Mucosa of stomach (tissue), 1 donor: ENCODE results near the gene S100A4.
"Not testable (repeated sequence)": the region's sequence is repeated elsewhere in the genome, so short reads cannot be mapped to it uniquely, and the experiment has no call there.

Experiments
- H3K27me3 ChIP-seq: one replicate; pipeline ENCODE4 v1.7.0; 2013; ENCODE audit warnings: mild to moderate bottlenecking, low read length; ENCODE audit not compliant: control insufficient read depth, insufficient read depth
- H3K36me3 ChIP-seq: one replicate; pipeline ENCODE4 v1.7.0; 2013; ENCODE audit warnings: low read length; ENCODE audit not compliant: control insufficient read depth, insufficient read depth
- H3K4me1 ChIP-seq: one replicate; pipeline ENCODE4 v1.7.0; 2013; ENCODE audit warnings: mild to moderate bottlenecking, low read length; ENCODE audit not compliant: control insufficient read depth, insufficient read depth
- H3K4me3 ChIP-seq: one replicate; pipeline ENCODE4 v1.7.0; 2013; ENCODE audit warnings: low read length
- H3K9ac ChIP-seq: one replicate; pipeline ENCODE4 v1.7.0; 2013; ENCODE audit warnings: mild to moderate bottlenecking, low read length, moderate library complexity
- H3K9me3 ChIP-seq: one replicate; pipeline ENCODE4 v1.7.0; 2013; ENCODE audit warnings: mild to moderate bottlenecking, low read length, moderate library complexity; ENCODE audit not compliant: control insufficient read depth
- donor health status: Pancreatic carcinoma.

The S100A4 gene

GRCh38 chr1:153533689-153534201 lies 11.9 kb downstream of the S100A4 start:
- Histone ChIP-seq H3K36me3 (peaks cover 14% of the 10 kb centered on the region), H3K4me3 (peak overlapping the region; percentile 85), H3K9ac (peak overlapping the region; percentile 99), H3K27me3 (no peaks in the 10 kb centered on the region), H3K4me1 (peaks cover 62% of the 10 kb centered on the region), H3K9me3 (no peaks in the 10 kb centered on the region)

- peaks cover 54% of the 10 kb centered on the region for H3K4me1 ChIP-seq
- H3K4me3 ChIP-seq, result peak overlapping the region; percentile 85
- peak overlapping the region; percentile 99 for H3K9ac ChIP-seq
- H3K9me3 ChIP-seq, result no peaks in the 10 kb centered on the region
- peaks cover 14% of the 10 kb centered on the region for H3K36me3 ChIP-seq
- no peaks in the 10 kb centered on the region for H3K27me3 ChIP-seq
Measured at GRCh38 chr1:153532769-153533599, 12.6 kb downstream of the S100A4 start.

- peaks cover 14% of the 10 kb centered on the region for H3K36me3 ChIP-seq
- no peaks in the 10 kb centered on the region for H3K27me3 ChIP-seq
- no peaks in the 10 kb centered on the region for H3K9me3 ChIP-seq
- peaks cover 46% of the 10 kb centered on the region for H3K4me1 ChIP-seq
- H3K9ac ChIP-seq, result peak overlapping the region; percentile 99
- H3K4me3 ChIP-seq, result no peak overlapping the region
Measured at GRCh38 chr1:153532181-153532580, 13.4 kb downstream of the S100A4 start.

- peaks cover 14% of the 10 kb centered on the region for H3K36me3 ChIP-seq
- H3K27me3 ChIP-seq, result no peaks in the 10 kb centered on the region
- H3K4me1 ChIP-seq, result peaks cover 41% of the 10 kb centered on the region
- H3K9ac ChIP-seq, result no peak overlapping the region
- no peak overlapping the region for H3K4me3 ChIP-seq
- no peaks in the 10 kb centered on the region for H3K9me3 ChIP-seq
Measured at GRCh38 chr1:153531638-153532037, 14.0 kb downstream of the S100A4 start.

GRCh38 chr1:153527683-153528040 lies 17.9 kb downstream of the S100A4 start:
- Histone ChIP-seq H3K27me3 (no peaks in the 10 kb centered on the region), H3K4me1 (peaks cover 23% of the 10 kb centered on the region)

GRCh38 chr1:153527023-153527682 lies 18.5 kb downstream of the S100A4 start:
- Histone ChIP-seq H3K4me1 (peaks cover 18% of the 10 kb centered on the region), H3K4me3 (no peak overlapping the region), H3K27me3 (no peaks in the 10 kb centered on the region), H3K36me3 (no peaks in the 10 kb centered on the region), H3K9me3 (no peaks in the 10 kb centered on the region), H3K9ac (no peak overlapping the region)

More at GRCh38 chr1:153527683-153528040, 17.9 kb downstream of the S100A4 start:
- H3K9ac ChIP-seq, result no peak overlapping the region
- no peak overlapping the region for H3K4me3 ChIP-seq
- H3K9me3 ChIP-seq, result no peaks in the 10 kb centered on the region
- H3K36me3 ChIP-seq, result no peaks in the 10 kb centered on the region

- Histone ChIP-seq H3K4me1 (peaks cover 13% of the 10 kb centered on the region), H3K27me3 (no peaks in the 10 kb centered on the region), H3K4me3 (no peak overlapping the region), H3K9me3 (no peaks in the 10 kb centered on the region), H3K36me3 (no peaks in the 10 kb centered on the region), H3K9ac (no peak overlapping the region)
Measured at GRCh38 chr1:153526132-153526543, 19.5 kb downstream of the S100A4 start.

GRCh38 chr1:153525088-153525728 lies 20.4 kb downstream of the S100A4 start:
- Histone ChIP-seq H3K4me1 (peaks cover 22% of the 10 kb centered on the region), H3K27me3 (no peaks in the 10 kb centered on the region), H3K4me3 (no peak overlapping the region), H3K9ac (no peak overlapping the region), H3K36me3 (no peaks in the 10 kb centered on the region), H3K9me3 (no peaks in the 10 kb centered on the region)

- H3K4me3 ChIP-seq, H3K27me3 ChIP-seq, H3K9ac ChIP-seq, H3K36me3 ChIP-seq, H3K9me3 ChIP-seq: not testable (repeated sequence)
- peaks cover 23% of the 10 kb centered on the region for H3K4me1 ChIP-seq
Measured at GRCh38 chr1:153522353-153523048, 23.1 kb downstream of the S100A4 start.

GRCh38 chr1:153521808-153522207 lies 23.8 kb downstream of the S100A4 start:
- not testable (repeated sequence) for H3K4me3 ChIP-seq, H3K9me3 ChIP-seq, H3K27me3 ChIP-seq, H3K36me3 ChIP-seq, H3K9ac ChIP-seq
- H3K4me1 ChIP-seq, result peaks cover 23% of the 10 kb centered on the region

GRCh38 chr1:153520818-153521476 lies 24.7 kb downstream of the S100A4 start:
- Histone ChIP-seq H3K9ac (peak overlapping the region; percentile 18), H3K9me3 (no peaks in the 10 kb centered on the region), H3K4me3 (no peak overlapping the region), H3K36me3 (no peaks in the 10 kb centered on the region), H3K27me3 (no peaks in the 10 kb centered on the region), H3K4me1 (peaks cover 25% of the 10 kb centered on the region)
